ENCODE results near the gene KAT2A. TPM values are rescaled to one million over a fixed set of nuclear protein-coding genes. Genes with fewer than 3 reads are reported as not detected.

Gene KAT2A
- total RNA-seq, 1 experiment from 2014 or later = 22.2 TPM

- peak; percentile 52 for DNase-seq (ENCODE audit: low read depth)
These were observed 14.8 kb upstream of the KAT2A start for GRCh38 chr17:42135664-42136653.

DNA sequence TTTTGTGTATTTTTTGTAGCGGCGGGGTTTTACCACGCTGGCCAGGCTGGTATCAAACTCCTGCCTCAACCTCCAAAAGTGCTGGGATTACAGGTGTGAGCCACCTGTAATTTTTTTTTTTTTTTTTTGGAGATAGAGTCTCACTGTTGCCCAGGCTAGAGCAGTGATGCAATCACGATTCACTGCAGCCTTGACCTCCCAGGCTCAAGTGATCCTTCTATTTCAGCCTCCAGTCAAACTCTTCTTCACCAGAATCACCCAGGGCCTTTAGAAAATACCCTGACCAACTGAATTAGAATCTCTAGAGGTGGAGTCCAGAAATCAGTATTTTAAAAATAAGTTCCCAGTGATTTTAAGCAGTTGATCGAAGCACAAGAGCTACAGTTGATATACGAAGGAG lies 14.0 kb upstream of the KAT2A start:
- DNase-seq (ENCODE audit: low read depth) = no peak

GRCh38 chr17:42133461-42134041 lies 12.4 kb upstream of the KAT2A start:
- peak; percentile 62 for DNase-seq (ENCODE audit: low read depth)

GRCh38 chr17:42132941-42133340 lies 11.8 kb upstream of the KAT2A start:
- peak; percentile 93 for DNase-seq (ENCODE audit: low read depth)

GRCh38 chr17:42131981-42132432 lies 10.8 kb upstream of the KAT2A start:
- peak; percentile 35 for DNase-seq (ENCODE audit: low read depth)

- no peak for DNase-seq (ENCODE audit: low read depth)
These were observed 10.1 kb upstream of the KAT2A start for GRCh38 chr17:42131232-42131631.

DNA sequence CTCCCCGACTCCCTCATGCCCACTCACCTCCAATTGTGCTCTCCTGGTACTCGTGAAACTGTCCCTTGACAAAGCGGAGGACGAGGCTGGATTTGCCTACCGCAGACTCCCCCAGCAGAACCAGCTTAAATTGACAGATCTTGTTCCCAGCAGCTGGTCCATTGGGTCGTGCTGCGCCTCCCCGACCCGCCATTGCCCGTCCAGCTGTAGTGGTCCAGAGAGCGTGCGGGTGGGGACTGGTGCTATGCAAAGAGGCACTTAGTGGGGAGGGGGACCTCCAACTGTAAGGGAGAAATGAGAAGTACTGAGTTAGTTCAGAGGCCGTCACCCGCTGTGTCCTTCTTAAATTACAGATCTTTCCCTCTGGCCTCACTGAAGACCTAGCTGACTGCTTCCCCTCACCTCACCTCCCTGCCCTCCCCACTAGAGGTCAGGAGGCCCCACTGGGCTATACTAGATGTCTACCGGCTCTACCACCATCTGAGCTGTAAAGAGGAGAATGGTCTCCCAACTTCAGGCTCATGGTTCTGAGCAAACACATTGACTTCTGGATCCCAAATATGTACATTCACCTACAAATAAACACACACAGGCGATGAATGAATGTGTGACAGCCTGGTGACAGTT lies 9.3 kb upstream of the KAT2A start:
- no peak for DNase-seq (ENCODE audit: low read depth)

- DNase-seq (ENCODE audit: low read depth) = no peak
These were observed 8.1 kb upstream of the KAT2A start for GRCh38 chr17:42129109-42129837.

DNA sequence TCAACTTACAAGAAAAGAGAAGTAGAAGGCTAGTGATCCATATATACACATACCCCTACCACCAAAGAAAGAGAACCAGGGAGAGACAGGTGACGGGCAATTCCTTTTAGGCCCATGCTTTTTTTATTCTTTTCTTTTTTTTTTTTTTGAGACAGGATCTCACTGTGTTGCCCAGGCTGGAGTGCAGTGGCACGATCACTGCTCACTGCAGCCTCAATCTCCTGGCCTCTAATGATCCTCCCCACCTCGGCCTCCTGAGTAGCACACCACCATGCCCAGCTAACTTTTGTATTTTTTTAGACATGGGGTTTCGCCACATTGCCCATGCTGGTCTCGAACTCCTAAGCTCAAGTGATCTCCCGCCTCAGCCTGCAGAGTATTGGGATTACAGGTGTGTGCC lies 6.2 kb upstream of the KAT2A start:
- no peak for DNase-seq (ENCODE audit: low read depth)

DNA sequence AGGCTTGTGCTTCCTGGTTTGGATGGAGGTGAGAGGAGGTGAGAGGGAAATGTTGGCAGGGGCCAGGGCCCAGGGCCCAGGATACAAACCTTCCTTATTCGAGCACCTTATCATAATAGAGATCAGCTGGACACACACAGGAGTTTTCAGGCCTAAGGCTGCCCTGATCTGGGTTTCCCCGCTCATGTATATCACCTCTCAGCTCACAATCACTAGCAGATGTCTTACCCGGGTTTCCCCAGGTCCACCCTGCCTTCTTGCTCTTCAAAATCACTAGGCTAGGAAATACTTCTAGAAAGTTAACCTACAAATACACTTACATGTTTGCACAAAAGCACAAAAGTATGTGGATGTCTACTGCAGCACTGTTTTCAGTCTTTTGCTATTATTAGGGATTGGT lies 5.7 kb upstream of the KAT2A start:
- no peak for DNase-seq (ENCODE audit: low read depth)

- no peak for DNase-seq (ENCODE audit: low read depth)
These were observed 4.4 kb upstream of the KAT2A start for GRCh38 chr17:42125565-42125964.

DNA sequence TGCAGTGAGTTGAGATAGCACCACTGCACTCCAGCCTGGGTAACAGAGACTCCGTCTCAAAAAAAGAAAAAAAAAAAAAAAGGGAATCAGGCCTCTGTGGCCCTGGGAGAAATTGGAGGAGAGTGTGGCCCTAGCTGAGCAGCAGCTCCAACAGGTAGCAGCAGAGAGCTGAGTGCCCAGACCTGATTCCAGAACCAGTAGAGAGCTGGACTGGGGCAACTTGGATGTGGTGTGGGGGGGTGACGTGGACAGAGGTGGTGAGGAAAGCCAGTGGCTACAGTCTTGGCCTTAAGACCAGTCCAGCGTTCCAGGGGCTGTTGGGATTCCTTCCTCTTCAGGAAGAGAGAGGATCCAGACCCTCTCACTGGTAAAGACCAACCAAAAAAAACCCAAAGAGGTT lies 3.1 kb upstream of the KAT2A start:
- DNase-seq (ENCODE audit: low read depth) = no peak

DNA sequence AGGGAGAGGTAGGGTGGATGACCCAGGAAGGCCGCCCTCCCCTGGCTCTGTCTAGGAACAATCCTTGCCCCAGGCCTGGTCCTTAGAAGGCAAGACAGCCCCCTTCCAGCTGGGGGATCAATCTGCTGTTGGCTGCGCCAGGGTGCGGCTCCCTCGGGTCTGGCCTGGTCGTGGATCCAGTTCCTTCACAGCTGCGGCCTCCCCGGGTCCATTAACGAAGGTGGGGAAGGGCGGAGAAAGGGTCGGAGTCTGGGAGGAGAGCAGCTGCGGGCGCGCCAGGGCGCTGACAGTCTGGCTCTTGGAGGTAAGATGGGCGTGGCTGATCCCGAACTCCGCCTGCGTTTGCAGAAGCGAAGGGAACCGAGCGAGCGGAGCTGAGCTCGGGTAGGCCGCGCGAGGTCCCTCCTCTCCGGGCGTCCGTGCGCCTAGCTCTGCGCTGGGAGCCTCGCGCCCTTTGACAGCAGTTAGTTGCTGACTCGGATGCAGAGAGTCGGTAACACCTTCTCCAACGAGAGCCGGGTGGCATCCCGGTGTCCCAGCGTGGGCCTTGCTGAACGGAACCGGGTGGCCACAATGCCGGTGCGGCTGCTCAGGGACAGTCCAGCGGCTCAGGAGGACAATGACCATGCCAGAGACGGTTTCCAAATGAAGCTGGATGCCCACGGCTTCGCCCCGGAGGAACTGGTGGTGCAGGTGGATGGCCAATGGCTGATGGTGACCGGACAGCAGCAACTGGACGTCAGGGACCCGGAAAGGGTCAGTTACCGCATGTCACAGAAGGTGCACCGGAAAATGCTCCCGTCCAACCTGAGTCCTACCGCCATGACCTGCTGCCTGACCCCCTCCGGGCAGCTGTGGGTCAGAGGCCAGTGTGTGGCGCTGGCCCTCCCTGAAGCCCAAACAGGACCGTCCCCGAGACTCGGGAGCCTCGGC lies 1.5 kb upstream of the KAT2A start, which contains the start of gene HSPB9:
TSS of gene HSPB9 (plus strand) at position 434 of the 933 bp plus-strand sequence. CDS start at position 481, 47 bp downstream.
- no peak for DNase-seq (ENCODE audit: low read depth)

GRCh38 chr17:42120161-42120769 lies 902 bp downstream of the KAT2A start:
- peak; percentile 25 for DNase-seq (ENCODE audit: low read depth)

GRCh38 chr17:42119301-42119700 lies 1.9 kb downstream of the KAT2A start:
- DNase-seq (ENCODE audit: low read depth) = no peak

DNA sequence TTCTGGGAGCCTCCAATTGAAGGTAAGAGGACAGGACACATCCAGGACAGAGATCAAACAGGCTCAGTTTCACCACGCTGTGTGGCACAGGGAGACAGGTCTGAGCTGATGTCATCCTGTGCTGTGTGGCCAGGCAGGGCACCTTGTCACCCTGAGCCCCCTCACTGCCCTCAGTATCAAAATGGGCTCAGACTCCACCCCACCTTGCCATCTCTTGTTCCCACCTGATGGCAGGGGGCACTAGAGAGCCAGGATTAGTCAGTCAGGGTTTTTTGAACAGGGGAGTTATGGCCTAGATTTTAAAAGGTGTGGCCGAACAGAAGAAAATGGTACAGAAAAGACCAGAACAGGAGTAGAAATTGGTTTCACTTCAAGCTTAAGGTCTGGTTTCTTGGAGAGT lies 2.6 kb downstream of the KAT2A start:
- no peak for DNase-seq (ENCODE audit: low read depth)

GRCh38 chr17:42118126-42118510 lies 3.0 kb downstream of the KAT2A start:
- DNase-seq (ENCODE audit: low read depth) = no peak

GRCh38 chr17:42117397-42118125 lies 3.6 kb downstream of the KAT2A start:
- DNase-seq (ENCODE audit: low read depth) = no peak

DNA sequence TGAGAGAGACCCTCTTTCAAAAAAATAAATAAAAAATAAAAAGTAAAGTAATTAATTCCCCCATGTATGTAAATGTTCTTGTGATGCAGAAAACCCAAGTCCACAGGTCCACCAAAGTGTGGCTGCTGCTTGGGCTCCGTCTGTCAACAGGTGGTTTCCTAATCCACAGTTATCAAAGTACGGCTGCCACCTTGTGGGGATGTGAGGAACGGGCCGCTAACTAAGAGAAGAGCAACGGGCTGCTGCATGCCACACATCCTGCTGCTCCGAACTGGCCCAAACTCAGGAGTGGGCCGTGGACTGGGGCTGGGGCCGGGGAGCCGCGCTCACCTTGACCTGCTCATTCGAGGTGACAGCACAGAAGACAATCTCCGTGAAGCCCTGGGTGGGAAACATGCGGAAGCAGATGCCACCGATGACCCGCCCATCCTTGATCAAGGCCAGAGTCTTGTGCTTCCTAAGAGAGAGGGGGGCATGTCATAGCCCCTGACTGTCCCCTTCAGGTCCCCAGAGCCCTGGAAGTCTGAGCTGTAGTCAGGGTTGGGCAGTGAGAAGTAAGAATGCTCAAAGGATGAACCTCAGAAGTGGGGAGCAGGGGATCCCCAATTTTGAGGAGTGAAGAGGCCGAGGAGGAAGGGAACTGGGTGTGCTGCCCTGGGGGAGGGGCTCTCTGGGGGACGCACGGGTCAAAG lies 4.3 kb downstream of the KAT2A start:
- peak; percentile 76 for DNase-seq (ENCODE audit: low read depth)

Data from LHCN-M2 (cell line).